ENCODE data around the gene STIM1.

Gene STIM1

GRCh38 chr11:3977078-3977477 lies 121.6 kb downstream of the STIM1 start:
- Histone ChIP-seq H3K36me3 (ENCODE audit: insufficient read depth, low read length) (no peaks in the 10 kb centered on the region), H3K9ac (ENCODE audit: insufficient read length) (no peak overlapping the region), H3K4me3 (no peak overlapping the region), H3K27ac (no peak overlapping the region), H3K9me3 (ENCODE audit: low read depth, low read length) (no peaks in the 10 kb centered on the region)
- DNase-seq (ENCODE audit: low read depth, low spot score) = no peak
- TF ChIP-seq POLR2AphosphoS5 (IDR thresholded peaks at IDR 0.05; ENCODE audit: borderline replicate concordance, low read depth, low read length) (no peak), EZH2 (IDR thresholded peaks at IDR 0.05) (no peak), FOXP2 (optimal IDR thresholded peaks at IDR 0.05; ENCODE audit: control extremely low read depth, extremely low read length, insufficient read depth) (no peak)

- TF ChIP-seq POLR2AphosphoS5 (IDR thresholded peaks at IDR 0.05; ENCODE audit: borderline replicate concordance, low read depth, low read length) (no peak), FOXP2 (optimal IDR thresholded peaks at IDR 0.05; ENCODE audit: control extremely low read depth, extremely low read length, insufficient read depth) (no peak), EZH2 (IDR thresholded peaks at IDR 0.05) (no peak)
- no peak overlapping the region for H3K9ac ChIP-seq (ENCODE audit: insufficient read length)
- no peak overlapping the region for H3K27ac ChIP-seq
- H3K36me3 ChIP-seq (ENCODE audit: insufficient read depth, low read length) = no peaks in the 10 kb centered on the region
- no peak overlapping the region for H3K4me3 ChIP-seq
- no peak for DNase-seq (ENCODE audit: low read depth, low spot score)
- H3K9me3 ChIP-seq (ENCODE audit: low read depth, low read length) = no peaks in the 10 kb centered on the region
These were observed 125.7 kb downstream of the STIM1 start for GRCh38 chr11:3981084-3981633.

DNA sequence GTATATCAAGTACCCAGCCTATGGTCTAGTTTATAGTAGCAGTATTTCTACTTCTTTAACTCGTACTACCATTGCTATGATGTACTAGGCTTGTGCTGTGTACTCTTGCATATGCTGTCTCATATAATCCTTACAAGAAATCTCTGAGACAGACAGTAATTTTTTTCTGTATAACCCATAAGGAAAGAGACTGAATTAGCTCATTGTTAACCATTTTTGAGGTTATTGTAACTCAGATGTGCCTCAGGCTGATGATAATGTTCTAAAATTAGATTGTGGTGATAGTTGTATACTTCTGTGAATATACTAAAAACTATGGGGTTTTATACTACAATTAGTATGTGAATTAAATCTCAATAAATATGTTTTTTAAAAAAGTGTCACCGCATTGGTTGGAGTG lies 127.0 kb downstream of the STIM1 start:
- H3K36me3 ChIP-seq (ENCODE audit: insufficient read depth, low read length) = no peaks in the 10 kb centered on the region
- DNase-seq (ENCODE audit: low read depth, low spot score) = no peak
- no peak overlapping the region for H3K9ac ChIP-seq (ENCODE audit: insufficient read length)
- H3K27ac ChIP-seq = no peak overlapping the region
- H3K9me3 ChIP-seq (ENCODE audit: low read depth, low read length) = no peaks in the 10 kb centered on the region
- H3K4me3 ChIP-seq = no peak overlapping the region
- TF ChIP-seq POLR2AphosphoS5 (IDR thresholded peaks at IDR 0.05; ENCODE audit: borderline replicate concordance, low read depth, low read length) (no peak), EZH2 (IDR thresholded peaks at IDR 0.05) (no peak), FOXP2 (optimal IDR thresholded peaks at IDR 0.05; ENCODE audit: control extremely low read depth, extremely low read length, insufficient read depth) (no peak)

DNA sequence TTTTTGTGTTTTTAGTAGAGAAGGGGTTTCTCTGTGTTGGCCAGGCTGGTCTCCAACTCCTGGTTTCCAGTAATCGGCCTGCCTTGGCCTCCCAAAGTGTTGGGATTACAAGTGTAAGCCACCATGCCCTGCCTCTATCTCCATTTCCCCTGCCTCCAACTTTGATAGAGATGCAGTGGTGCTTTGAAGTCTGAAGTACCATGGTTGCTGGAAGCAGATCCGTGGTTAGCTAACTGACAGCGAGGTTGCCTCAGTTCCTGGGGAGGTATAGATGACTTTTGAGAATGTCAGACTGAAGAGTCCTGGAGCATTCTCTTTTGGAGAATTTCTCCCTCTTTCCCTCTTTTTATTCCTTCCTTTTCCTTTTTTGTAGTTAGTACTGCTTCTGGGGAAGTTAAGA lies 127.6 kb downstream of the STIM1 start:
- no peak for TF ChIP-seq EZH2 (IDR thresholded peaks at IDR 0.05)
- TF ChIP-seq POLR2AphosphoS5 (IDR thresholded peaks at IDR 0.05; ENCODE audit: borderline replicate concordance, low read depth, low read length) = no peak
- TF ChIP-seq FOXP2 (optimal IDR thresholded peaks at IDR 0.05; ENCODE audit: control extremely low read depth, extremely low read length, insufficient read depth) = no peak

GRCh38 chr11:3984896-3985295 lies 129.4 kb downstream of the STIM1 start:
- no peak for TF ChIP-seq EZH2 (IDR thresholded peaks at IDR 0.05)
- DNase-seq (ENCODE audit: low read depth, low spot score) = no peak
- Histone ChIP-seq H3K36me3 (ENCODE audit: insufficient read depth, low read length) (no peaks in the 10 kb centered on the region), H3K9me3 (ENCODE audit: low read depth, low read length) (no peaks in the 10 kb centered on the region), H3K9ac (ENCODE audit: insufficient read length) (no peak overlapping the region), H3K27ac (no peak overlapping the region), H3K4me3 (no peak overlapping the region)

More for the DNA sequence above, 127.6 kb downstream of the STIM1 start:
- Histone ChIP-seq H3K4me3 (no peak overlapping the region), H3K27ac (no peak overlapping the region), H3K36me3 (ENCODE audit: insufficient read depth, low read length) (no peaks in the 10 kb centered on the region), H3K9ac (ENCODE audit: insufficient read length) (no peak overlapping the region), H3K9me3 (ENCODE audit: low read depth, low read length) (no peaks in the 10 kb centered on the region)
- no peak for DNase-seq (ENCODE audit: low read depth, low spot score)

GRCh38 chr11:3985631-3986030 lies 130.2 kb downstream of the STIM1 start:
- DNase-seq (ENCODE audit: low read depth, low spot score) = no peak
- H3K9me3 ChIP-seq (ENCODE audit: low read depth, low read length) = no peaks in the 10 kb centered on the region; the same call in 1 of the 2 replicates
- H3K4me3 ChIP-seq = no peak overlapping the region
- H3K9ac ChIP-seq (ENCODE audit: insufficient read length) = no peak overlapping the region
- H3K36me3 ChIP-seq (ENCODE audit: insufficient read depth, low read length) = no peaks in the 10 kb centered on the region
- H3K27ac ChIP-seq = no peak overlapping the region
- no peak for TF ChIP-seq POLR2AphosphoS5 (IDR thresholded peaks at IDR 0.05; ENCODE audit: borderline replicate concordance, low read depth, low read length)
- no peak for TF ChIP-seq EZH2 (IDR thresholded peaks at IDR 0.05)
- TF ChIP-seq FOXP2 (optimal IDR thresholded peaks at IDR 0.05; ENCODE audit: control extremely low read depth, extremely low read length, insufficient read depth) = no peak

GRCh38 chr11:3986301-3986700 lies 130.8 kb downstream of the STIM1 start:
- H3K9me3 ChIP-seq (ENCODE audit: low read depth, low read length) = no peaks in the 10 kb centered on the region; the same call in 1 of the 2 replicates
- DNase-seq (ENCODE audit: low read depth, low spot score) = no peak
- H3K4me3 ChIP-seq = no peak overlapping the region
- no peaks in the 10 kb centered on the region for H3K36me3 ChIP-seq (ENCODE audit: insufficient read depth, low read length)
- H3K27ac ChIP-seq = no peak overlapping the region
- TF ChIP-seq POLR2AphosphoS5 (IDR thresholded peaks at IDR 0.05; ENCODE audit: borderline replicate concordance, low read depth, low read length) (no peak), FOXP2 (optimal IDR thresholded peaks at IDR 0.05; ENCODE audit: control extremely low read depth, extremely low read length, insufficient read depth) (no peak), EZH2 (IDR thresholded peaks at IDR 0.05) (no peak)
- H3K9ac ChIP-seq (ENCODE audit: insufficient read length) = no peak overlapping the region

DNA sequence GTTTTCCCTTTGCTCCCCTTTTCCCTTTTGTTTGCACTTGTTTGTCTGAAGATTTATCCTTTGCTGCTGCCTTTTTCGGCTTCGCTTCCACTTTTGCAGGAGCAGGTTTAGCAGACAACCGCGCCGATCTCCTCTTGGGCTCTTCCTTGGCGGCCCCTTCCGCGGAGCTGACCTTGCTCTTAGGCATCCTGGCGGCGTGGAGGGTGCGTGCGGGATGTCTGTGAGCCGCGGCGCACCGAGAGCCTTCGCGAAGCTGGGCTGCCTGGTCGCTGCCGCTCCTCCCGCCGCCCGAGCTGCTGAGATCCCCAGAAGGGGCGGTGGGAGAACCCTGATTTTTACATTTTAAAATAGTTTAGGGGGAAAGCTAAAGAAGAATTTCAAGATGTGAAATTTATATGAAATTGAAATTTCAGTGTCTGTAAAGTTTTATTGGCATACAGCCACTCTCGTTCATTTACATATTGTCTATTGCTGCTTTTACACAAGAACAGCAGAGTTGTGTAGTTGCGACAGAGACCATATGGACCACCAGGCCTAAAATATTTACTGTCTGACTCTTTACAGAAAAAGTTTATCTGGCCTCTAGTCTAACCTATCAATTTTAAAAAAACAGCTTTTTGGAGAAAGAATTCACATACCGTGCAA lies 133.9 kb downstream of the STIM1 start:
- H3K9me3 ChIP-seq (ENCODE audit: low read depth, low read length) = peaks cover under 1% of the 10 kb centered on the region; the same call in 1 of the 2 replicates
- no peak overlapping the region for H3K4me3 ChIP-seq
- DNase-seq (ENCODE audit: low read depth, low spot score) = no peak
- H3K36me3 ChIP-seq (ENCODE audit: insufficient read depth, low read length) = no peaks in the 10 kb centered on the region
- H3K9ac ChIP-seq (ENCODE audit: insufficient read length) = no peak overlapping the region
- TF ChIP-seq FOXP2 (optimal IDR thresholded peaks at IDR 0.05; ENCODE audit: control extremely low read depth, extremely low read length, insufficient read depth) (no peak), POLR2AphosphoS5 (IDR thresholded peaks at IDR 0.05; ENCODE audit: borderline replicate concordance, low read depth, low read length) (no peak), EZH2 (IDR thresholded peaks at IDR 0.05) (no peak)
- H3K27ac ChIP-seq = no peak overlapping the region

- Histone ChIP-seq H3K27ac (no peak overlapping the region), H3K9ac (ENCODE audit: insufficient read length) (no peak overlapping the region), H3K36me3 (ENCODE audit: insufficient read depth, low read length) (no peaks in the 10 kb centered on the region), H3K9me3 (ENCODE audit: low read depth, low read length) (peaks cover 5% of the 10 kb centered on the region; the same call in 1 of the 2 replicates), H3K4me3 (no peak overlapping the region)
- TF ChIP-seq FOXP2 (optimal IDR thresholded peaks at IDR 0.05; ENCODE audit: control extremely low read depth, extremely low read length, insufficient read depth) (no peak), EZH2 (IDR thresholded peaks at IDR 0.05) (no peak), POLR2AphosphoS5 (IDR thresholded peaks at IDR 0.05; ENCODE audit: borderline replicate concordance, low read depth, low read length) (no peak)
- no peak for DNase-seq (ENCODE audit: low read depth, low spot score)
These were observed 134.4 kb downstream of the STIM1 start for GRCh38 chr11:3989921-3990290.
